Panc1 (cell line): ENCODE data around the gene TBX4. TPM values are rescaled to one million over a fixed set of nuclear protein-coding genes. Genes with fewer than 3 reads are reported as not detected.

Source experiments
- ATAC-seq: fragments of 200-7000 bp; cut with Tn5 transposase; 2 replicates; pipeline ENCODE4 v1.9.1; 2020; ENCODE audit warnings: mild to moderate bottlenecking, moderate library complexity
- BruUV-seq: library from RNA; stranded (reverse); fragments of 400-500 nt; replicated peaks from 2 replicates; lab custom pipeline; 2021; lab: Mats Ljungman, UMichigan
- CTCF ChIA-PET: fragments of 300-600 bp; sonication (Branson Sonifier 250); formaldehyde crosslinking; loops from one replicate; lab custom pipeline; 2022; ENCODE audit warnings: antibody characterized with exemption; lab: Charles Lee
- POLR2A ChIA-PET: fragments of 300-600 bp; sonication (Branson Sonifier 250); formaldehyde crosslinking; loops from one replicate; lab custom pipeline; 2022; ENCODE audit warnings: antibody characterized with exemption; lab: Charles Lee
- DNase-seq: peaks from one replicate; pipeline ENCODE4 v3.0.0-alpha.2; 2010; ENCODE audit warnings: low read depth, low spot score
- H3K27ac ChIP-seq: 2 replicates; pipeline ENCODE4 v1.5.1; 2011; ENCODE audit warnings: mild to moderate bottlenecking, low read length, inconsistent platforms
- H3K27me3 ChIP-seq: fragments of 200-500 bp; sonication (Bioruptor generic); 2 replicates; pipeline ENCODE4 v1.6.0; 2014; ENCODE audit warnings: low read length, inconsistent platforms; ENCODE audit not compliant: control insufficient read depth, insufficient read depth
- H3K36me3 ChIP-seq: fragments of 200-500 bp; sonication (Bioruptor generic); 2 replicates; pipeline ENCODE4 v1.5.1; 2014; ENCODE audit warnings: inconsistent platforms, mild to moderate bottlenecking, low read length, moderate library complexity; ENCODE audit not compliant: control insufficient read depth, insufficient read depth
- H3K4me1 ChIP-seq: 2 replicates; pipeline ENCODE4 v1.5.1; 2011; ENCODE audit warnings: inconsistent platforms, mild to moderate bottlenecking, low read length, moderate library complexity; ENCODE audit not compliant: control insufficient read depth, insufficient read depth
- H3K4me3 ChIP-seq, 2 experiments: 2 replicates each; pipeline ENCODE4 v1.5.1; 2011 to 2012; ENCODE audit warnings: low read depth in 2 of 2, low read length in 2 of 2, mild to moderate bottlenecking in 2 of 2, inconsistent platforms in 1 of 2, moderate library complexity in 1 of 2
- H3K9me3 ChIP-seq: fragments of 200-500 bp; sonication (Bioruptor generic); 2 replicates; pipeline ENCODE4 v1.5.1; 2014; ENCODE audit warnings: low read depth, mild to moderate bottlenecking, inconsistent platforms, low read length, moderate library complexity; ENCODE audit not compliant: control insufficient read depth, insufficient read depth
- CTCF ChIP-seq: fragments of 450-650 bp; IDR thresholded peaks from 2 replicates; pipeline ENCODE4 v1.5.1; 2017; ENCODE audit warnings: mild to moderate bottlenecking
- POLR2AphosphoS5 ChIP-seq: IDR thresholded peaks from 2 replicates; pipeline ENCODE4 v1.6.1; 2012; ENCODE audit warnings: mild to moderate bottlenecking, low read depth, low read length, moderate library complexity
- REST ChIP-seq, 2 experiments: IDR thresholded peaks; 2 replicates each; pipeline ENCODE4 v1.6.1; 2011 to 2012; ENCODE audit warnings: low read depth in 2 of 2, control low read depth in 1 of 2, low read length in 1 of 2, mild to moderate bottlenecking in 1 of 2, moderate library complexity in 1 of 2; ENCODE audit not compliant: insufficient read depth in 1 of 2
- SIN3A ChIP-seq: IDR thresholded peaks from 2 replicates; pipeline ENCODE4 v1.6.1; 2012; ENCODE audit warnings: low read depth, mild to moderate bottlenecking, low read length, moderate library complexity, borderline replicate concordance; ENCODE audit not compliant: insufficient read depth
- TCF7L2 ChIP-seq: IDR thresholded peaks from 2 replicates; pipeline ENCODE4 v1.6.1; 2011; ENCODE audit warnings: mild to moderate bottlenecking, low read depth, low read length, inconsistent platforms
- in situ Hi-C: cut with HindIII; loops from 2 replicates; pipeline ENCODE4 v1.10.0; 2016; ENCODE audit warnings: low sequenced_read_pairs, low pct_unique_long_range_greater_than_20kb
- intact Hi-C: fragments of 100-400 bp; cut with micrococcal nuclease; formaldehyde crosslinking; loops from one replicate; pipeline ENCODE4 v1.10.0; 2022; ENCODE audit not compliant: unreplicated experiment
- total RNA-seq: library from RNA; stranded (reverse); gene quantifications from one replicate; pipeline ENCODE4 v1.2.1, GENCODE V29; 2021; ENCODE audit not compliant: unreplicated experiment

The TBX4 gene
- total RNA-seq, 1 experiment from 2014 or later, result not detected

DNA sequence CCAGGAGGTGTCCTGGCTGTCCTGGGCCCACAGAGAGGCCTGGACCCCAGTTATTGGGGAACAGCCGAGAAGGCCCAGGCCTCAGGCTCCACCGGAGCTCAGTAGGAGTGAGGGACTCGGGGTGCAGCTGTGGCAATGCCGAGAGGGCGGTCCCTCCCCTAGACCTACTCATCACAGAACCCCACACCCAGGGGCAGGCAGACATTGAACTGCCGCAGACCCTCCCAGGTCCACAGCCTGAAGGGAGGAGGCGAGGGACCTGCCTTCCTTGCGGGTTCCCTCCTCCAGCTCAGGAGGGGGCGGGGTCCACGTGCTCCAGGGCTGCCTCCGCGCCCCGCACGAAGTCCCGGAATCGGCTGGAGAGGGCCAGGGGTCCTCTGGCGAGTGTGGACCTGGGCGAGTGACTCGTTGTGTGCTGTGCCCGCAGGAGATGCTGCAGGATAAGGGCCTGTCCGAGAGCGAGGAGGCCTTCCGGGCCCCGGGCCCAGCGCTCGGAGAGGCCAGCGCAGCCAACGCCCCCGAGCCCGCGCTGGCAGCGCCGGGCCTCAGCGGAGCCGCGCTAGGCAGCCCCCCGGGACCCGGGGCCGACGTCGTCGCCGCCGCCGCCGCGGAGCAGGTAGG lies 3.9 kb downstream of the TBX4 start:
- in situ Hi-C loops (no loop called here), intact Hi-C loops (no loop called here)
- no peak overlapping the region for H3K27ac ChIP-seq
- no peaks in the 10 kb centered on the region for H3K27me3 ChIP-seq
- no TSS peak for BruUV-seq
- no peak overlapping the region for H3K4me3 ChIP-seq
- TF ChIP-seq TCF7L2 (no peak), SIN3A (no peak), POLR2AphosphoS5 (no peak), REST (IDR thresholded peaks at IDR 0.05; ENCODE audit: insufficient read depth in 1 of 2, low read depth in 2 of 2, low read length in 1 of 2) (no peak), CTCF (no peak)
- POLR2A ChIA-PET, result no interaction called here
- CTCF ChIA-PET, result no interaction called here
- no peak for DNase-seq
- ATAC-seq, result no peak
- no peaks in the 10 kb centered on the region for H3K9me3 ChIP-seq
- no peaks in the 10 kb centered on the region for H3K4me1 ChIP-seq
- no peaks in the 10 kb centered on the region for H3K36me3 ChIP-seq

DNA sequence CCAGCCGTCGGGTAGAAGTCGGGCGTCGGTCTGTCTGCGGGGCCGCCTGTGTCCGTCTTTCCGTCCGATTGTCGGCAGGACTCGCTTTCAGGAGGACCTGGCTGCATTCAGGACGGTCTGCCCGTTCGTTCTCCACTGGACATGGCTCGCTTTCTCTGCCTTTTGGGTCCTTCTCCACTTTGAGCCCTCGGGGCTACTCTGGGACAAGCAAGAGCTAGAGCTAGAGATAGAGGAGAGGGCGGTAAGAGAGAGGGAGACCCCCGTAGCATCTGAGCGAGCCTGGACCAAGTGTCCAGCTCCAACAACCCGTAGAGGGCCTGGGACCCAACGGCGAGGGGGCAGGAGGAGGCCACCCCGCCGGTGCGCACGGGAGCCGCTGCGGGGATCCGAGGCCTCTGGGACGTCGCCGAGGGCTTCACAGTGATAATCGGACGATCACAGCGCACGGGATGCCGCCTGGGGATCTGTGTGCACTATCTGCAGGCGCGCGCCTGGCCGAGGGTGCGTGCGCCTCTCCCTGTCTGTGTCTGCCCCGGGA lies 4.5 kb downstream of the TBX4 start:
- no peak for DNase-seq
- no peak for TF ChIP-seq POLR2AphosphoS5
- POLR2A ChIA-PET, result no interaction called here
- CTCF ChIA-PET, result no interaction called here
- no TSS peak for BruUV-seq
- in situ Hi-C loops (no loop called here), intact Hi-C loops (no loop called here)
- H3K36me3 ChIP-seq, result no peaks in the 10 kb centered on the region
- no peak overlapping the region for H3K4me3 ChIP-seq
- no peak for ATAC-seq
- H3K4me1 ChIP-seq, result no peaks in the 10 kb centered on the region
- no peaks in the 10 kb centered on the region for H3K27me3 ChIP-seq
- H3K9me3 ChIP-seq, result no peaks in the 10 kb centered on the region
- no peak overlapping the region for H3K27ac ChIP-seq
